Heart left ventricle (tissue), 13 donors: Measurements from ENCODE around the gene RECK.

ENCODE experiments used
- POLR2A ChIP-seq, 2 donors: fragments of 450-650 bp; IDR thresholded peaks; one replicate each; pipeline ENCODE4 v1.6.1; 2017; ENCODE audit warnings: antibody characterized with exemption in 2 of 2, mild to moderate bottlenecking in 2 of 2, moderate library complexity in 2 of 2
- TF ChIP-seq, protein P1 (sequence below), 12 donors: fragments of 200-600 bp; sonication (generic) in 4 of 12; IDR thresholded peaks; one replicate each; pipeline versions ENCODE4 v1.5.0 to v1.8.0; 2018 to 2022; ENCODE audit warnings: antibody characterized with exemption in 12 of 12, mild to moderate bottlenecking in 5 of 12
- donor health status: ischemic (EF 13 %, LVEDD 7.1; RV severe dilation, severe dysfunction).
- donor health status: DM: no; HTN: yes; CAD: no.
- donor health status: DM: no; HTN: no; CAD: no.
- donor health status: ischemic (EF 25% LVEDD 6.9; RV normal size, moderate dysfunction).
- donor health status: ischemic (EF 25% LVEDD 5.7; RV mildly dilated, moderate dysfunction).
- donor health status: ischemic (EF 35%, LVEDD 5.7; RV mildly dilated, moderate dysfunction).
- donor health status: nonischemic (EF 11% LVEDD 7.7; RV severe dilation, severe dysfunction).
- donor health status: DM: yes; HTN: yes; CAD: no.
- donor health status: PGD.
- donor health status: ischemic (EF 29% LVEDD 5.4; RV normal size, mild dysfunction).
- donor health status: nonischemic (EF 23%, LVEDD 6.1; RV moderate dilation, normal function).

DNA sequence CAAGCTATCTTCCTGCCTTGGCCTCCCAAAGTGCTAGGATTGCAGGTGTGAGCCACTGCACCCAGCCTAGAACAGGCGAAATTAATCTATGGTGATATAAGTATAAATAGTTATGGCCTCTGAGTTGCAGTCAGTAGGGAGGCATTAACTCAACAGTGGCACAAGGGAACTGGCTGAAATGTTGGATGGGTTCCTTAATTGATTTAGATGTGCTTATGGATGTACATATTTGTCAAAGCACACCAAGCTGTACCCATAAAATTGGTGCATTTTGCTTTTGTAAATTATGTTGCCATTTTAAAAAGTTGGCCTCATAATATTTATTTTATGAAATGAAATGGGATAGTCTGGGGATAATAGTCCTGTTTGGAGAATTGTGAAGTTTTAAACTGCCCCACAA is 63.0 kb downstream of the RECK start:
- TF ChIP-seq, protein P1, sequence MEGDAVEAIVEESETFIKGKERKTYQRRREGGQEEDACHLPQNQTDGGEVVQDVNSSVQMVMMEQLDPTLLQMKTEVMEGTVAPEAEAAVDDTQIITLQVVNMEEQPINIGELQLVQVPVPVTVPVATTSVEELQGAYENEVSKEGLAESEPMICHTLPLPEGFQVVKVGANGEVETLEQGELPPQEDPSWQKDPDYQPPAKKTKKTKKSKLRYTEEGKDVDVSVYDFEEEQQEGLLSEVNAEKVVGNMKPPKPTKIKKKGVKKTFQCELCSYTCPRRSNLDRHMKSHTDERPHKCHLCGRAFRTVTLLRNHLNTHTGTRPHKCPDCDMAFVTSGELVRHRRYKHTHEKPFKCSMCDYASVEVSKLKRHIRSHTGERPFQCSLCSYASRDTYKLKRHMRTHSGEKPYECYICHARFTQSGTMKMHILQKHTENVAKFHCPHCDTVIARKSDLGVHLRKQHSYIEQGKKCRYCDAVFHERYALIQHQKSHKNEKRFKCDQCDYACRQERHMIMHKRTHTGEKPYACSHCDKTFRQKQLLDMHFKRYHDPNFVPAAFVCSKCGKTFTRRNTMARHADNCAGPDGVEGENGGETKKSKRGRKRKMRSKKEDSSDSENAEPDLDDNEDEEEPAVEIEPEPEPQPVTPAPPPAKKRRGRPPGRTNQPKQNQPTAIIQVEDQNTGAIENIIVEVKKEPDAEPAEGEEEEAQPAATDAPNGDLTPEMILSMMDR (IDR thresholded peaks at IDR 0.05), result no peak
- no peak for TF ChIP-seq POLR2A (IDR thresholded peaks at IDR 0.05)
